GM23338 (cell line): ENCODE measurements around the gene CEBPB.

Experiments used
- CREB1 ChIP-seq: fragments of 250-450 bp; sonication (Bioruptor Pico); IDR thresholded peaks from 2 replicates; pipeline ENCODE4 v1.5.0; 2020; ENCODE audit warnings: low read depth, mild to moderate bottlenecking, moderate library complexity
- CTCF ChIP-seq, 2 experiments: fragments of 200-600 bp in 1 of 2; sonication (generic) in 1 of 2; conservative IDR thresholded peaks; 2 replicates each; pipeline versions ENCODE4 v1.5.1 to v1.6.1; 2016 to 2017; ENCODE audit warnings: antibody characterized with exemption in 2 of 2, low read depth in 2 of 2, mild to moderate bottlenecking in 2 of 2, moderate library complexity in 1 of 2
- ETS1 ChIP-seq: IDR thresholded peaks from 2 replicates; pipeline ENCODE4 v1.6.1; 2016; ENCODE audit warnings: antibody characterized with exemption
- EZH2 ChIP-seq: fragments of 200-600 bp; sonication (generic); IDR thresholded peaks from one replicate; pipeline ENCODE4 v1.8.0; 2017; ENCODE audit warnings: antibody characterized with exemption, mild to moderate bottlenecking, low read depth; ENCODE audit not compliant: unreplicated experiment
- EZH2phosphoT487 ChIP-seq: fragments of 200-600 bp; sonication (generic); IDR thresholded peaks from one replicate; pipeline ENCODE4 v1.8.1; 2018; ENCODE audit warnings: antibody characterized with exemption; ENCODE audit not compliant: unreplicated experiment
- JUNB ChIP-seq: IDR thresholded peaks from one replicate; pipeline ENCODE4 v1.6.1; 2016; ENCODE audit warnings: antibody characterized with exemption; ENCODE audit not compliant: unreplicated experiment
- NANOG ChIP-seq: IDR thresholded peaks from 2 replicates; pipeline ENCODE4 v1.6.1; 2016; ENCODE audit warnings: antibody characterized with exemption, borderline replicate concordance
- POLR2AphosphoS5 ChIP-seq: IDR thresholded peaks from 2 replicates; pipeline ENCODE4 v1.6.1; 2016; ENCODE audit warnings: antibody characterized with exemption, low read depth
- REST ChIP-seq: IDR thresholded peaks from one replicate; pipeline ENCODE4 v1.6.1; 2018; ENCODE audit warnings: antibody characterized with exemption; ENCODE audit not compliant: unreplicated experiment
- STAT1 ChIP-seq: IDR thresholded peaks from one replicate; pipeline ENCODE4 v1.6.1; 2016; ENCODE audit warnings: antibody characterized with exemption; ENCODE audit not compliant: unreplicated experiment
- ZNF114 ChIP-seq: fragments of 250-450 bp; sonication (Bioruptor Pico); IDR thresholded peaks from 2 replicates; pipeline ENCODE4 v1.5.0; 2020; ENCODE audit warnings: mild to moderate bottlenecking, moderate library complexity
- ZNF331 ChIP-seq: fragments of 250-450 bp; sonication (Bioruptor Pico); IDR thresholded peaks from 2 replicates; pipeline ENCODE4 v1.5.0; 2020; ENCODE audit warnings: low read depth, mild to moderate bottlenecking, moderate library complexity
- ZNF462 ChIP-seq: fragments of 250-450 bp; sonication (Bioruptor Pico); IDR thresholded peaks from 2 replicates; pipeline ENCODE4 v1.5.0; 2020; ENCODE audit warnings: mild to moderate bottlenecking, moderate library complexity

GRCh38 chr20:50144362-50144761 lies 46.3 kb upstream of the CEBPB start:
- TF ChIP-seq CTCF (conservative IDR thresholded peaks at IDR 0.05; ENCODE audit: low read depth in 2 of 2) (no peak), ZNF114 (CRISPR knock-in tag) (no peak), EZH2 (no peak), REST (no peak), STAT1 (no peak), POLR2AphosphoS5 (no peak), CREB1 (no peak), EZH2phosphoT487 (no peak), JUNB (no peak), NANOG (no peak), ZNF462 (CRISPR knock-in tag) (no peak), ZNF331 (CRISPR knock-in tag) (no peak), ETS1 (no peak)
